Osteocyte (in vitro differentiated cells): Measurements from ENCODE around the gene VAC14. TPM values are rescaled to one million over a fixed set of nuclear protein-coding genes. Genes with fewer than 3 reads are reported as not detected.
A peak's percentile ranks its signal among the peaks of the same experiment; 100 is the strongest.

Source experiments
- DNase-seq: peaks from one replicate; pipeline ENCODE4 v3.0.0; 2021; ENCODE audit warnings: mixed read lengths; ENCODE audit not compliant: unreplicated experiment; ENCODE audit errors: extremely low spot score
- H3K27ac Mint-ChIP-seq: one replicate; pipeline ENCODE4 v1.8.0; 2021; ENCODE audit warnings: mild to moderate bottlenecking, mixed read lengths; ENCODE audit not compliant: unreplicated experiment
- H3K27me3 Mint-ChIP-seq: one replicate; pipeline ENCODE4 v1.8.0; 2021; ENCODE audit warnings: mixed read lengths; ENCODE audit not compliant: unreplicated experiment
- H3K36me3 Mint-ChIP-seq: one replicate; pipeline ENCODE4 v1.8.0; 2021; ENCODE audit warnings: mixed read lengths; ENCODE audit not compliant: unreplicated experiment
- H3K4me1 Mint-ChIP-seq: one replicate; pipeline ENCODE4 v1.8.0; 2021; ENCODE audit warnings: mixed read lengths; ENCODE audit not compliant: unreplicated experiment
- H3K4me3 Mint-ChIP-seq: one replicate; pipeline ENCODE4 v1.8.0; 2021; ENCODE audit warnings: mild to moderate bottlenecking, moderate library complexity, mixed read lengths; ENCODE audit not compliant: unreplicated experiment
- H3K9me3 Mint-ChIP-seq: one replicate; pipeline ENCODE4 v1.8.0; 2021; ENCODE audit warnings: mixed read lengths; ENCODE audit not compliant: unreplicated experiment
- CTCF ChIP-seq: fragments of 200-600 bp; sonication (generic); IDR thresholded peaks from 2 replicates; pipeline ENCODE4 v1.5.0; 2021; ENCODE audit warnings: antibody characterized with exemption, mild to moderate bottlenecking, moderate library complexity
- total RNA-seq: library from RNA; stranded (reverse); gene quantifications from 2 replicates; pipeline ENCODE4 v1.2.1, GENCODE V29; 2021

The VAC14 gene
- total RNA-seq, 1 donor from 2014 or later, result 44.5 TPM

GRCh38 chr16:70740914-70741782 lies 59.8 kb downstream of the VAC14 start:
- Mint-ChIP-seq H3K4me3 (no peak overlapping the region), H3K36me3 (peaks cover 15% of the 10 kb centered on the region), H3K27ac (peak overlapping the region; percentile 96), H3K4me1 (peaks cover 57% of the 10 kb centered on the region), H3K27me3 (no peaks in the 10 kb centered on the region), H3K9me3 (no peaks in the 10 kb centered on the region)
- DNase-seq, result no peak
- TF ChIP-seq CTCF, result no peak

- Mint-ChIP-seq H3K4me3 (no peak overlapping the region), H3K36me3 (peaks cover 15% of the 10 kb centered on the region), H3K27ac (peak overlapping the region; percentile 96), H3K9me3 (no peaks in the 10 kb centered on the region), H3K4me1 (peaks cover 58% of the 10 kb centered on the region), H3K27me3 (no peaks in the 10 kb centered on the region)
- TF ChIP-seq CTCF, result no peak
- no peak for DNase-seq
Observed at GRCh38 chr16:70740174-70740913, 60.6 kb downstream of the VAC14 start.

GRCh38 chr16:70739389-70739788 lies 61.6 kb downstream of the VAC14 start:
- Mint-ChIP-seq H3K4me3 (no peak overlapping the region), H3K9me3 (no peaks in the 10 kb centered on the region), H3K27me3 (no peaks in the 10 kb centered on the region), H3K27ac (peak overlapping the region; percentile 77), H3K36me3 (peaks cover 15% of the 10 kb centered on the region), H3K4me1 (peaks cover 68% of the 10 kb centered on the region)
- no peak for TF ChIP-seq CTCF
- DNase-seq, result no peak

DNA sequence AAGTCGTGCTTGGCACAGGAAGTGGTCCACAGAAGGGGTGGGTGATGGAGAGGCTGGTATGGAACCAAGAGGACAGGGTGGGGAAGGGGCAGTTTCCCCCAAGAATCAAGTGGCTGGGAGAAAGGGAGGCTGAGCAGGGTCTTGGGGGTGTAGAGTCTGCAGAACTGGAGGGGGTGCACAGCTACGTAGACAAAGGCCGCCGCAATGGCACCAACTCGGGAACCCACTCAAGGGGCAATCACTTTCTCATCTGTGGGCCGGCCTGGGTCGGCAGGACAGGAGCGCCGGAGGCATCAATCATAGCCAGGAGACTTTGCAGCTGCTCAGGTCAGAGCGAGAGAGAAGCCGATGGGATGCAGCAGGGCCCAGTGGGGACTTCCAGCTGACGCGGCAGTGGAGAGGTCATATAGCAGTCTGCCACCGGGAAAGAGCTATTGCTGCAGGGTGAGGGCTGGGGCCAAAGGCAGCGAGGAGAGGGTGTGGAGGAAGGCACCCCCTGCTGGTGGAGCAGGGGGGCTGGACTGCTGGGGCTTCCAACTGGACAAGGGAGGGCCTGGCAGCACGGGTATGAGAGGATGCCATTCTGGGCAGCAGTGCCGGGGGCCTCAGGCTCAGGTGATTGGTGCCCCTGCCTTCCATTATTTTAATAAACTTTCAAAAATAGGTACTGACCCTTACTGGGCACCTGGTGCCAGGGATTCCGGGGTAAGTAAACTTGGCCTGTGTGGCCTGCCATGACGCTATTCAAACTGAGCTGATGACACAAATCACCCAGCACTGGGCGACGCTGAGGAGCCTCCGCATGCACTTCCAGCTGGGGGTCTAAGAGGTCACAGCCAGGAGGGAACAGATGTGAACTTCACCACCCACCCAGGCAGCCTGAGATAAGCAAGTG lies 62.6 kb downstream of the VAC14 start:
- peak; percentile 91 for DNase-seq
- H3K27ac Mint-ChIP-seq, result peak overlapping the region; percentile 98
- H3K4me1 Mint-ChIP-seq, result peaks cover 70% of the 10 kb centered on the region
- H3K9me3 Mint-ChIP-seq, result no peaks in the 10 kb centered on the region
- H3K4me3 Mint-ChIP-seq, result peak overlapping the region; percentile 39
- TF ChIP-seq CTCF, result peak; percentile 78
- H3K27me3 Mint-ChIP-seq, result no peaks in the 10 kb centered on the region
- H3K36me3 Mint-ChIP-seq, result peaks cover 8% of the 10 kb centered on the region
